Peyer's patch (tissue), 4 donors: ENCODE data around the gene AGAP1.

Experiments
- CTCF ChIP-seq, 6 experiments: fragments of 450-650 bp in 4 of 6; fragments of 200-600 bp in 2 of 6; sonication (generic) in 1 of 6; IDR thresholded peaks; one replicate each; pipeline ENCODE4 v1.5.1; 2017 to 2019; ENCODE audit warnings: antibody characterized with exemption in 6 of 6, mild to moderate bottlenecking in 3 of 6, moderate library complexity in 1 of 6
- POLR2A ChIP-seq, 2 donors: fragments of 450-650 bp; IDR thresholded peaks; one replicate each; pipeline ENCODE4 v1.5.1; 2017; ENCODE audit warnings: antibody characterized with exemption in 2 of 2, mild to moderate bottlenecking in 2 of 2, moderate library complexity in 2 of 2

GRCh38 chr2:235690809-235691450, 197.1 kb downstream of the AGAP1 start:
- TF ChIP-seq CTCF (IDR thresholded peaks at IDR 0.05) (no peak), POLR2A (IDR thresholded peaks at IDR 0.05) (no peak)
